Mesenchymal stem cell (in vitro differentiated cells and primary cell): ENCODE results near the gene KLHL13.

Experiments
- DNase-seq: peaks from one replicate; pipeline ENCODE4 v3.0.0-alpha.2; 2013
- H2AFZ ChIP-seq: one replicate; pipeline ENCODE4 v1.6.1; 2013; ENCODE audit warnings: low read depth, mild to moderate bottlenecking, control low read depth, inconsistent platforms, low read length, moderate library complexity
- H2AK5ac ChIP-seq: 2 replicates; pipeline ENCODE4 v1.6.1; 2013; ENCODE audit warnings: low read length, moderate library complexity, mild to moderate bottlenecking, inconsistent platforms; ENCODE audit not compliant: severe bottlenecking
- H2BK120ac ChIP-seq: one replicate; pipeline ENCODE4 v1.6.1; 2013; ENCODE audit warnings: low read depth, mild to moderate bottlenecking, inconsistent platforms, low read length, moderate library complexity
- H2BK12ac ChIP-seq, 2 experiments: one replicate each; pipeline ENCODE4 v1.6.1; 2013; ENCODE audit warnings: inconsistent platforms in 2 of 2, low read length in 2 of 2, mild to moderate bottlenecking in 2 of 2, moderate library complexity in 2 of 2, control low read depth in 1 of 2
- H2BK15ac ChIP-seq: one replicate; pipeline ENCODE4 v1.6.1; 2013; ENCODE audit warnings: mild to moderate bottlenecking, low read depth, inconsistent platforms; ENCODE audit not compliant: poor library complexity, severe bottlenecking
- H2BK5ac ChIP-seq: 2 replicates; pipeline ENCODE4 v1.6.1; 2013; ENCODE audit warnings: low read depth, mild to moderate bottlenecking, low read length, control low read depth, inconsistent platforms; ENCODE audit not compliant: poor library complexity, severe bottlenecking
- H3K14ac ChIP-seq, 2 experiments: one replicate each; pipeline ENCODE4 v1.6.1; 2013; ENCODE audit warnings: inconsistent platforms in 2 of 2, low read length in 2 of 2, control low read depth in 1 of 2, mild to moderate bottlenecking in 1 of 2, moderate library complexity in 1 of 2
- H3K18ac ChIP-seq, 2 experiments: one replicate each; pipeline ENCODE4 v1.6.1; 2013; ENCODE audit warnings: inconsistent platforms in 2 of 2, low read length in 2 of 2, control low read depth in 1 of 2, low read depth in 1 of 2, mild to moderate bottlenecking in 1 of 2
- H3K23ac ChIP-seq, 2 experiments: one replicate each; pipeline ENCODE4 v1.6.1; 2013; ENCODE audit warnings: inconsistent platforms in 2 of 2, low read length in 2 of 2, mild to moderate bottlenecking in 2 of 2, moderate library complexity in 2 of 2, control low read depth in 1 of 2
- H3K27ac ChIP-seq: 2 replicates; pipeline ENCODE4 v1.5.1; 2013; ENCODE audit warnings: mild to moderate bottlenecking, moderate library complexity, low read length, control low read depth, inconsistent platforms; ENCODE audit not compliant: poor library complexity, severe bottlenecking
- H3K27me3 ChIP-seq, 2 experiments: 2 replicates each; pipeline versions ENCODE4 v1.6.1 to v1.7.0; 2013; ENCODE audit warnings: low read length in 2 of 2, mild to moderate bottlenecking in 2 of 2, moderate library complexity in 2 of 2, control low read depth in 1 of 2, inconsistent platforms in 1 of 2; ENCODE audit not compliant: control insufficient read depth in 1 of 2, insufficient read depth in 1 of 2
- H3K36me3 ChIP-seq, 2 experiments: 2 replicates each; pipeline versions ENCODE4 v1.6.1 to v1.7.0; 2013; ENCODE audit warnings: low read length in 2 of 2, control low read depth in 1 of 2, inconsistent platforms in 1 of 2, low read depth in 1 of 2, mild to moderate bottlenecking in 1 of 2; ENCODE audit not compliant: insufficient read depth in 2 of 2, control insufficient read depth in 1 of 2
- H3K4ac ChIP-seq, 2 experiments: one replicate each; pipeline ENCODE4 v1.6.1; 2013; ENCODE audit warnings: inconsistent platforms in 2 of 2, low read length in 2 of 2, mild to moderate bottlenecking in 2 of 2, moderate library complexity in 2 of 2, control low read depth in 1 of 2, low read depth in 1 of 2
- H3K4me1 ChIP-seq: 2 replicates; pipeline ENCODE4 v1.6.1; 2013; ENCODE audit warnings: low read depth, low read length, control low read depth; ENCODE audit not compliant: control insufficient read depth, insufficient read depth
- H3K4me2 ChIP-seq: 2 replicates; pipeline ENCODE4 v1.6.1; 2013; ENCODE audit warnings: low read length, mild to moderate bottlenecking, inconsistent platforms; ENCODE audit not compliant: poor library complexity, severe bottlenecking
- H3K4me3 ChIP-seq, 2 experiments: 2 replicates each; pipeline versions ENCODE4 v1.5.1 to v1.7.0; 2013; ENCODE audit warnings: low read length in 2 of 2, mild to moderate bottlenecking in 2 of 2, control low read depth in 1 of 2, low read depth in 1 of 2; ENCODE audit not compliant: insufficient read depth in 1 of 2
- H3K79me1 ChIP-seq: replicated peaks from 2 replicates; pipeline ENCODE4 v1.6.1; 2013; ENCODE audit warnings: mild to moderate bottlenecking, control low read depth, low read length, inconsistent platforms; ENCODE audit not compliant: poor library complexity, severe bottlenecking
- H3K9ac ChIP-seq: 2 replicates; pipeline ENCODE4 v1.7.0; 2013; ENCODE audit warnings: mild to moderate bottlenecking, low read length, moderate library complexity
- H3K9me3 ChIP-seq: 2 replicates; pipeline ENCODE4 v1.7.0; 2013; ENCODE audit warnings: mild to moderate bottlenecking, low read length; ENCODE audit not compliant: control insufficient read depth
- H4K8ac ChIP-seq: one replicate; pipeline ENCODE4 v1.6.1; 2013; ENCODE audit warnings: inconsistent platforms, mild to moderate bottlenecking, low read length, moderate library complexity
- H4K91ac ChIP-seq: one replicate; pipeline ENCODE4 v1.6.1; 2013; ENCODE audit warnings: mild to moderate bottlenecking, low read length, inconsistent platforms
- WGBS: methylation state at CpG from one replicate; pipeline ENCODE4 v1.1.7; 2013; ENCODE audit warnings: mixed read lengths; 5-methylcytosine and 5-hydroxymethylcytosine counted together

The KLHL13 gene

GRCh38 chrX:117969782-117970181 is 146.8 kb downstream of the KLHL13 start:
- no peak overlapping the region for H4K8ac ChIP-seq
- H3K23ac ChIP-seq, result no peak overlapping the region
- no peaks in the 10 kb centered on the region for H3K27me3 ChIP-seq
- no peak overlapping the region for H3K27ac ChIP-seq
- no peak overlapping the region for H3K14ac ChIP-seq
- no peaks in the 10 kb centered on the region for H3K79me1 ChIP-seq
- no peak overlapping the region for H3K4me2 ChIP-seq
- no peak overlapping the region for H3K4ac ChIP-seq
- no peak overlapping the region for H2AK5ac ChIP-seq
- no peaks in the 10 kb centered on the region for H3K36me3 ChIP-seq
- no peak overlapping the region for H2BK12ac ChIP-seq
- no peak overlapping the region for H2BK120ac ChIP-seq
- H3K9ac ChIP-seq, result no peak overlapping the region
- H2AFZ ChIP-seq, result no peak overlapping the region
- H4K91ac ChIP-seq, result no peak overlapping the region
- no peak overlapping the region for H2BK15ac ChIP-seq
- no peak overlapping the region for H3K18ac ChIP-seq
- DNase-seq, result no peak
- H3K4me3 ChIP-seq, result no peak overlapping the region
- H2BK5ac ChIP-seq, result no peak overlapping the region
- 70% methylated on average over 2 of the region's 2 CpGs for WGBS
- H3K9me3 ChIP-seq, result no peaks in the 10 kb centered on the region
- H3K4me1 ChIP-seq, result no peaks in the 10 kb centered on the region

DNA sequence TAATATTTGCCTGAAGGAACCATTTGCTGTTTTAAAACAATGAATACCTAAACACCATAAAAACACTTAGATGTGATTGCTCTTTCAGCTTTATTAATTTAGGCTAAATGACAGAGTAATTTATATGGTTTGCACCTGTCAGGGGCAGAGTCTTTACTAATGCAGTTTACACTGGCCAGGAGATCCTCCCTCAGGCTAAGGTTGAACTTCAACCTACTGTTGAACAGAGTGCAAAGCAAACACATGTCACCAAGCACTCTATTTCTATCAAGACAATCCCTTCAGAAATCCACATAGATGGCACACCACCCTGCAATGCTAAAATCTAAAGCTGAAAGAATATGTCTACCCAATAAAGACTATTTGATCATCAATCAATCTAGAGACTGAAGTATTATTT is 147.3 kb downstream of the KLHL13 start:
- Histone ChIP-seq H3K14ac (no peak overlapping the region), H2BK5ac (no peak overlapping the region), H3K79me1 (no peaks in the 10 kb centered on the region), H2BK12ac (no peak overlapping the region), H3K4ac (no peak overlapping the region), H3K36me3 (no peaks in the 10 kb centered on the region), H2AFZ (no peak overlapping the region), H4K8ac (no peak overlapping the region), H2AK5ac (no peak overlapping the region), H3K18ac (no peak overlapping the region), H3K4me3 (no peak overlapping the region), H3K4me1 (no peaks in the 10 kb centered on the region), H4K91ac (no peak overlapping the region), H2BK120ac (no peak overlapping the region), H3K9ac (no peak overlapping the region), H3K4me2 (no peak overlapping the region), H3K27me3 (no peaks in the 10 kb centered on the region), H3K9me3 (no peaks in the 10 kb centered on the region), H3K27ac (no peak overlapping the region), H3K23ac (no peak overlapping the region), H2BK15ac (no peak overlapping the region)
- DNase-seq, result no peak

- Histone ChIP-seq H2BK5ac (no peak overlapping the region), H4K8ac (no peak overlapping the region), H3K36me3 (no peaks in the 10 kb centered on the region), H3K14ac (no peak overlapping the region), H3K18ac (no peak overlapping the region), H2BK12ac (no peak overlapping the region), H2BK15ac (no peak overlapping the region), H2AK5ac (no peak overlapping the region), H3K9ac (no peak overlapping the region), H3K9me3 (no peaks in the 10 kb centered on the region), H3K4ac (no peak overlapping the region), H3K23ac (no peak overlapping the region), H4K91ac (no peak overlapping the region), H3K79me1 (no peaks in the 10 kb centered on the region), H3K27ac (no peak overlapping the region), H3K4me3 (no peak overlapping the region), H2BK120ac (no peak overlapping the region), H3K27me3 (no peaks in the 10 kb centered on the region), H3K4me2 (no peak overlapping the region), H3K4me1 (no peaks in the 10 kb centered on the region), H2AFZ (no peak overlapping the region)
- no peak for DNase-seq
- WGBS, result 80% methylated on average over 1 of the region's 4 CpGs
Observed at GRCh38 chrX:117959045-117959444, 157.6 kb downstream of the KLHL13 start.

DNA sequence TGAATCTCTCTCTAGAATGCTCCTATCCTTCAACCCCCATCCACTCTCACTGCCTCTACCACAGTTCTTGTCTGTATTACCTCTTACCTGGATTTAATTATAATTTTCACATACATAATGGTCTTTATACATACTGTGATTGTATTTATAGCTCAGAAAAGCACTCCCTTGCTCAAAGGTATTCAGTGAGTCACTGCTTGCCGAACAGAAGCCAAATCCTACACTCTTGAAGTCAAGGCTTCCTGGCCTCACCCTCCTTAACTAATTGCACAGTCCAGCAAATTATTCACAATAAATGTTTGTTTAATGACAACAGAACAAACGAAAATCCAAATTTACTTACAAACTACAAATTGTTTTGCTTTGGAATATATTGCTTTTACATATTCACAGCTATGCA is 159.5 kb downstream of the KLHL13 start:
- Histone ChIP-seq H3K27ac (no peak overlapping the region), H3K4me2 (no peak overlapping the region), H3K23ac (no peak overlapping the region), H4K8ac (no peak overlapping the region), H3K79me1 (no peaks in the 10 kb centered on the region), H3K9me3 (no peaks in the 10 kb centered on the region), H2BK120ac (no peak overlapping the region), H2AK5ac (no peak overlapping the region), H3K14ac (no peak overlapping the region), H3K9ac (no peak overlapping the region), H3K4ac (no peak overlapping the region), H3K36me3 (no peaks in the 10 kb centered on the region), H2BK12ac (no peak overlapping the region), H3K27me3 (no peaks in the 10 kb centered on the region), H2BK15ac (no peak overlapping the region), H2AFZ (no peak overlapping the region), H3K18ac (no peak overlapping the region), H2BK5ac (no peak overlapping the region), H3K4me3 (no peak overlapping the region), H3K4me1 (no peaks in the 10 kb centered on the region), H4K91ac (no peak overlapping the region)
- WGBS, result 50% methylated on average over 1 of the region's 2 CpGs
- DNase-seq, result no peak
